Measurements from ENCODE around the gene CYTIP.

Gene CYTIP

DNA sequence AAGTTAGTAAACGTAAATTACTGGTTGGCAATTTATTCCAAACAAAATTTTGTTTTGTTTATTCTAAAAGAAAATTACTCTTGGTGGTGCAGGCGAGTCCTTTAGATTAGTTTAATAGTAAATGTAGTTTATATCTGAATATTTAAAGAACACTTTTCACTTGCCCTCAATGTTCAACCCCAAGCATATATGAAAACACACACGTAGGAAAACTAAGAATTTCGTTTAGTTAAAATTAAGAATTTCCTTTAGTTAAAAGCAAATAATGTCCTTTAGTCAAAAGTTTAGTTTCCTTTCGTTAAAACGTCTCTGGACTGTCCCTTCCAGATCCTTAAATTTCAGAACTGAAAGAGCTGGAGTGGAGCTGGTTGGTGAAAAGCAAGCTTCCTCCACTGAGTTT lies 19.1 kb upstream of the CYTIP start:
- DNase-seq (ENCODE audit: low read depth) = no peak

DNA sequence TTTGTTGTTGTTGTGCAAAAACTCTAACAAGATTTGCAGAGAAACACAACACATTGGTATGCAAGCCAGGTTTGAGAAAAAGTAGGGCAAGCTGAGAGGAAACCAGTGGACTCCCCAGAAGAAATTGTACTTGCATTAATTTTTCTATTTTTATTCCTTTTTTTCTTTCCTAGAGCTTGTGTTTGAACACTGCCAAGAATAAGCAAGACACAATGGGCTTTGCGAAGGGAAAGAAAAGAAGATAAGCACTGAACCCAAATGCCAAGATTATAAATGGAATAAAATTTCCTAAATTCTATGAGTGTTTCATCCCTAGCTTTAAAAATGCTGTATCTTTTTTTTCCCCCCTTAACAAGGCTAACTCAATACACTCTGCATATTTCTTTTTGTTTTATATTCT lies 17.0 kb upstream of the CYTIP start:
- no peak for DNase-seq (ENCODE audit: low read depth)

DNA sequence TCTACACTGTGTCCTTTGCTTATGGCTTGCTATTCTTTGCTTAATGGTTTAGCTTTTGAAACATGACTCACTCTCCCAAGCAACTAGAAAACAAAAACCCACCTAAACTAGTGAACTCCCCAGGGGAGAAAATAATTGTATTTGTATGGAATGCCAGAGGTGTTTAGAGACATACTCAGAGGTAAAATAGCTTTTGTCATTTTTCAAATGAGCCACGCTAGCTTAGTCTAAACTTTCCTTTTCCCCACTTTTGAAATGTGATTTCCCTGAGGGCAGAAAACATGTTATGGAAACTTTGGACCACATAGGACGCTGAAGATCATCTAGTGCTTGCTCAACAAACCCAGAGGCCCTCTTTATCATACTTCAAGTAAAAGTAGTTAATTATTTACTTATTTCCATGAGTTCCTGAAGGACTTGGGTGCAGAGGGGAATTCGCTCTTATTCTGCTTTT lies 16.5 kb upstream of the CYTIP start:
- no peak for DNase-seq (ENCODE audit: low read depth)

DNA sequence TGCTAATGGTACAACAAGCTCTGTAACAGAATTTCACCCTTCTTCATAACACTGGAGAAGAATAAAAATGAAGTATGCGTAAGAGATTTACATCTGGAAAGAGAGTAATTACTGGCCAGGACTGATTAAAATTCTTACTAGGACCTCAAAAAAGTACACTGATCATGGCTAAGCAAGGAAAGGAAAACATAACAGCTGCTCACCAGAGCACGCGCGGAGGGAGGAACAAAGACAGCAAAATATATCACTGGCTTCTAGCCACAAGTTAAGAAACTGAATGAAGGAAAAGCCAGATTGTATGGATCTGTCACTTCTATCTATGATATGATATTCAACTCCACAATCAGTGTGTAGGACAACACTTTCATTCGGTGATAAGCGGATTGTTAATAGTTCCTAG lies 15.6 kb upstream of the CYTIP start:
- no peak for DNase-seq (ENCODE audit: low read depth)

DNA sequence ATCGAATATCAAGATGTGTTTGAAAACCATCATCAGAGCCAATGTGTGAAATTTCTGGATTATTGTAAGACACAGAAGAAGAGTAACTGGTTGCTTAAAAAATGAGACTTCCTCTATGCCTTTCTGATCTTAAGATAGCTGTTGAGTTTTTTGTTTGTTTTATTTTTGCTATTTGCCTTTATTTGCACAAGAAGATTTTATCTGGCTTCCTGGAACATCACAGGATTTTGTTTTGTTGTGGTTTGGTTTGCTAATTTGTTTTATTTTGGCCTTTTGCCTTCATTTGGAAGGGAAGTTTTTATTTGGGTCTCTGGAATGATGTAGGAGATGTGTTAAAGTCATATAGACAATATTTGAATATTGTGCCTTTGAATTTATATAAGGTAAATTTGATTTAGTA lies 3.9 kb upstream of the CYTIP start:
- no peak for DNase-seq (ENCODE audit: low read depth)

DNA sequence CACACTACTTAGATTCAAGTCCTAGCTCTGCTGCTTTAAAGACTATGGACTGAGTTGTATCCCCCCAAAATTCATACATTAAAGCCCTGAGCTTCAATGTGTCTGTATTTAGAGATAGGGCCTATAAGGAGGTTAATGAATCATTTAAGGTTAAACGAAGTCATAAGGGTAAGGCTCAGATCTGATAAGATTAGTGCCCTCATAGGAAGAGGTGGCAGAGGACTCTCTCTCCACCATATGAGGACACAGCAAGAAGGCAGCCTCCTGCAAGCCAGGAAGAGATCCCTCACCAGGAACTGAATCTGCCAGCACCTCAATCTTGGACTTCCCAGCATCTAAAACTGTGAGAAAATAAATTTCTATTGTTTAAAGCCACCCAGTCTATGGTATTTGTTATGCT lies 3.1 kb upstream of the CYTIP start:
- no peak for DNase-seq (ENCODE audit: low read depth)

DNA sequence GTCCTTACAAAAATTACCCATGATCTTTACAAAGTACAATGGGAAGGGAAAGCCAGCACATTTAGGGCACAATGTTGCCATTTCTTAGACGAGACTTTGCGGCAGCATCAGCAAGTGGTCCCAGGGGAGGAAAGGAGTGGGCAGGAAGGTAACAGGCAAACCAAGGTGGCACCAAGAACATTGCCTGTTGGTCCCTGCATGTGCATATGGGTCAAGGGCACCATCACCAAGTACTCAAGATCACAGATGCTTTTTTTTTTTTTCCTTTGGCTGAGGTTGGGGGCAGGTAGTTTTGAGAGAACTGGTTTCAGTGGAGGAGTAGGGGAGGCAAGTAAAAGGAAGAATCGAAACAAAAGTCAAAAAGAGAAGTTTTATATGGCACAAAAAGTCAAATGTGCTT lies 752 bp upstream of the CYTIP start:
- no peak for DNase-seq (ENCODE audit: low read depth)

DNA sequence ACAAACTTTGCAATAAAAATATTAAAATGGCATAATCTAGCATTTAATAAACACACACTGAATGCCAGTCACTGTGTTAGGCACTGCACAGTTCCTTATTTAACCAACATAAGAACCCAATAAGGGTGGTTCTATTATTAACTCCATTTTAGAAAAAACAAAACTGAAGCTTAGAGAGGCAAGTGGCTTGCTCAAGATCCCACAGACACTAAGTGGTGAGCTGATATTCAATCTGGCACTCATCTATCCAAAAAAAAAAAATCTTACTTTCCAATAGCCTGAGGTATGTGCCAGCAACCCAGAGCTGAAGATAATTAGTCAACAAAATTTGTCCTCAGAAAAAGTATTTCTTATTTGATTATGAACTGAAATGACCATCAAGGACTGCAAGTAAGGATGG lies 799 bp downstream of the CYTIP start:
- no peak for DNase-seq (ENCODE audit: low read depth)

DNA sequence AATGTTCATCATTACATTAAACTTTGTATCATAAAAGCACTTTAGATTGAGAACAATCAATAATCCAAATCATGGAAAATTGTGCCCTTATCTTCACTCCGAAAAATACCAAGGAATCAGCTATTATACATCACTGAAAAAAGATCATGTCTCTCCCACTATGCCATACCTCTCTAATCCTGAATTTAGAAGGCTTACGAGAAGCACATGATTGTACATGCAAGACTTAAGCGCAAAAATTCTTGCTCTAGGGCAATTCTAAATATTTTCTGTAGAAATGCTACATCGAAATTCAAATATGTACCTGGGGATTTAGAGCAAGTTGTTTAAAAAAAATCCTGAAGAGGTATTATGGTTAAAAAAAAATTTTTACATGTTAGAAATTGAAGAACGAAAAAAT lies 1.3 kb downstream of the CYTIP start:
- no peak for DNase-seq (ENCODE audit: low read depth)

DNA sequence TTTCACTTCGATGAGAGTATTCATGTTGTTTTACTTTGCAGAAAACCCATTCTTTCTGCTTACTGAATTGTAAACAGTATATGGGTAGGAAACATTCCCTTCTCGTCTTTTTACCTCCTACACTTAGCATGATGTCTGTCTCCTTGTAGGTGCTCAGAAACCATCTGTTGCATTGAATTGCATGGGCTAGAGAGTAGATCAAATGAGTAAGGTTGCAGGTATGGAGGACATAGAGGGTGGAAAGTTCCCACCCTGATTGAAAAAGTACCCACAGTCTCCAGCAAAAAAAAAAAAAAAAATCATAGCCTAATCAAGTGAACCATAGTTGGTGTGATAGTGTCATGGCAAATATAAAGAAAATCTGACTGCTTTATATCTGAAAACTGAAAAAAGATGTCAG lies 1.7 kb downstream of the CYTIP start:
- DNase-seq (ENCODE audit: low read depth) = no peak

DNA sequence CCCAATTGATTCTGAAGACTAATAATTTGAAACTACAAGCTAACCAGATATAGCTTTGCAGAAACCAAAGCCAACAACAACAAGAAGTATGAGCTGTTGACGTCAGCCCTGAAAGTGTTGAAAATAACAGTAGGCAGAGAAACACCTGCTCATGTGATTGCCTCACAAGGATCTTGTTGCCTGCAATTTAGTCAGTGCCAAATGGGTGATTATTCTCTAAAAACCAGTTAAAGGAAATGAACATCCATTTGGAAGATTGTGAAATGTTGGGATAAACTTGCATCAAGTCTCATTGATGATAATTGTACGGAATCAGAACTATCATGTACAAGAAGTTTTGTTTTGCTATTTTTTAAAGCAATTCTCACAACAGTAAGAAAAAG lies 2.8 kb downstream of the CYTIP start:
- no peak for DNase-seq (ENCODE audit: low read depth)

DNA sequence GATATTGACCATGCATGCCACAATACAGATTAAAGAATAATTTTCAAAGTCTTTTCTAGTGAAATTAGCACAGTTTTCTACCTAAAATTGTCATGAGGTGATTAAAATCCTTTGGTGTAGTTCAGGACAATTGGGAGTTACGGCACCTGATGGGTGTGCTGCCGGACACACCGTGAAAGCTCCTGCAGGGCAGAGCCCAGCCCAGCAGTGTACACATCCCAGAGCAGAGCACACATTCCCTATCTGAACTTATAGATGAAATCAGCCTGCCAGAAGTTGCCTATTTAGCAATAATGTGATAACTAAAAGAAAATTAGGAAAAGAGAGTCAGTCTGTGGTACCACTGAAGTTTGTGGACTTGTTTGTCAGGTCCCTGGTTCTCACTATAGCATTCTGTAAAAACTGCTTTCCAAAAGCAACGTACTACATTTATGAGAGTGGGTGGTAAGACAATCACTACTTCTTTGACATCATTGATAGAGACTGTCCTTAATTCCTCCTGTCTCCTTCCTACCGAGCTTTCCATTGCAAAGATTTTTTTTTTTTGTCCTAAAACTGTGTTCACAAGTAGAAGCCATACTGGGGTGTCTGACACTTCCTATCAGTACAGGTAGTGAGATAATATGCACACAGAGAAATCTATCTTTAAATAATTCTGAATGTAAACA lies 3.4 kb downstream of the CYTIP start:
- no peak for DNase-seq (ENCODE audit: low read depth)

DNA sequence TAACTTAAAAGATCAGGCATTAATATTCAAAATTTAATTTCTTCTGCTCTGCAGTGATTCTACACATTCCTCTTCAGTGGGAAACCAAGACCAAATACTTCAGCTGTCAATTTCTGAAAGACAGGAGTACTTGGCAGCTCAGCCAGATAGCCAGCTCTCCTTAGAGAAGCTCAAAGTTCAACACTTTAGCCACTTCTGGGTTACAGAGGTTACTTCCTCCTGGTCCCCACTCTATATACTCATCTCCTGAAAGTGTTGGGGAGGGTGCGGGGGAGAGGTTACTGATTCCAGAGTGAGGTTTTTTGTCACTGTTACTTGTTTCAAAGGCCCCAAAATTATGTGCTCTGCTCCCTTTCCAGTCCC lies 4.1 kb downstream of the CYTIP start:
- no peak for DNase-seq (ENCODE audit: low read depth)

DNA sequence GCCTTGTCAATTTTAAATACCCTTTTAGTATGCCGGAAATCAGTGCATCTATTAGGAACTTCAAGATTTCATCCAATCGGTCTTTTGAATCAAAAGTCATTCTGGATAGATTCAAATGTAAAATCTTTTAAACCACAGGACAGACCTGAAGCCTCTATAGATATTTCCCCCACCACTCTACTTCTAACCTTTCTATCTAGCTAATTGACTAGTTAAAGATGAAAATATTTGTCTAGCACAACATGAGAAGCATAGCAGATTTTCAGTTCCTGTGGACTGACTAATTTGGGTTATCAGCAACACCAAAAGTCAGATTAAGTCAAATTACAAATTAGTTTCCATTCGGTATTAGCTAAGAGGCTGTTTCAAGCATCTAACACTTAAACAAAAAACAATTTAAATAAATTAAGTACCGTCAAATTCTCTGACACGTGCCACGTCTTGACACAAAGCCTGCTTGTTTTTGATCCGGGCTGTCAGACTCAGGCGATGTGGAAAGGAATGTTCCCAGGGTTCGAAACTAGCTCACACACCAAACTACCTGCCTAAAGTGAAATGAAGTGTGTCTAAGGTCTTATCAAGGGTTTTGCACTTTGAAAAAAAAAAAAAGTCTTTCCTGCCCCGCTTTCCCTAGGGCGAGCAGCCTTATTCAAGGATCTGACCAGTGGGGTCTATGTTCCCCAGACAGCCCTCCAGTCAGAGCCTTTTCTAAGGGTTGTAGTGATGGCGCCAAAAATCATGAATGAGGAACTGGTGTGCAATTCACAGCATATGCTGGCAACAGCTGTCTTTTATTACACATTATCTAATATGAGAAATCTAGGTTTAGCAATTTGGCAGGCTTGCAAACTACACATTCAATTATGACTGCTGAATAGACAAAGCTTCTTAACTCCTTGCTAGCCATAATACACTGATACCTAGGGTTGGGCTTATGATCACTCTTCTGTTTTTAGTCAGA lies 4.7 kb downstream of the CYTIP start:
- no peak for DNase-seq (ENCODE audit: low read depth)

DNA sequence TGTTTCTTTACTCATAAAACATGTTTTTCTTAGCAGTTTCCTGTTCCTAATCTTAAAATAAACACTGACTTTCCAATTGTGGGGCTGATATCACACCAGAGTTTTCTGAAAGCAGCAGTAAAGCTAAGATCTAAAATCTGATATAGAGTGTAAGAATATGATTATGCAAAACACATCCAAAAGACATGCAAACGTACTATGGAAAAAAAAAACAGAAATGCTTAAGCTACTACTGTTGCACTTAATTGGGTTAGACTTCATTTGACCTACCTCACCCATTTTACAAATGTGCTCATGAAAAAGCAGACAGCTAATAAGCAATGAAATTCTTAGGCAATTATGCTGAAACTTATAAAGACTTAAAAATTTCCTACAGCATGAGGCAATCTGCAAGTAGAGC lies 10.5 kb downstream of the CYTIP start:
- no peak for DNase-seq (ENCODE audit: low read depth)

DNA sequence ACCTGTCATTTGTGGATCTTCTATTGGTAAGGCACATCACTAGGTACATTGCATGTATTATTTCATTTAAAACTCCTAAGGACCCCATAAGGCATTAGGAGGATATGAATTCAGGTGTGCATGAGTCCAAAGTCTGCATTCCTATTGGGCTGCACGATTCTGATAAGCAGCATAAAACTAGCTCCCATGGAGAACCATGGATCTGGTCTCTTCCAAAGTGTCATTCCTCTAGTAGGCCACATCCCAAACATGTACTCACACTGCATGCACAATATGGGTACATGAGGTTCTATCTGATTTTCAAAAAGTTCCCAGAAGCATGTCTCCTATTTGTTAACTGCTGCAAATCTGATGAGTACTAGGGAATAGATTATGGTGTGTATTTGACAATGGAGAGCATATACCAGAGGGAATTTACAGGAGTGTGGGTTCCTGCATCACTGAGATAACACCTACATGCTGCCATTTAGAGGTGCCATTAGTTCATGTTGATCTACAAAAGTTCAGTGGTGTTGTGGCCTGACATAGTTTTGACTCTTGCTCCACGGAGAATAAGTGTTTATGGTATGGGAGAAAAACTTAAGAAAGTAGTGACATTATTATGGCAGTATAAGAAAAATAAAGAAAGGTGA lies 11.3 kb downstream of the CYTIP start:
- DNase-seq (ENCODE audit: low read depth) = no peak

DNA sequence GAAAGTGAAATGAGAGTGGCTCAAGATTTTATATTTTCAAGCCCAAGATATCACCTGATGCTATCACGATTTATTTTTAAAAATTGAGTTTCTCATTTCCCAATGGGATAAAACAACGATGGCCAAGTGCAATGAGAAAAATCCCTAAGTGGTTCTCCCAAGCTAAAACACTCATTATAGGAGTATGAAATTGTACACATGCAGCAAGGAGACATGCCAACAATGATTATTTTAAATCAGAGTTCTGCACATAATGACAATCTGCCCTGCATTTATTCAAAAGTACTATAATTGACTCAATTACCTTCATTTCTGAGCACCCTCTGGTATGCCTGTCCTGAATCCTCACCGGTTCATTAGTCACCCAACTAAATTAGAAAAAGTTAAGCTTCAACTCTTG lies 12.7 kb downstream of the CYTIP start:
- DNase-seq (ENCODE audit: low read depth) = no peak

DNA sequence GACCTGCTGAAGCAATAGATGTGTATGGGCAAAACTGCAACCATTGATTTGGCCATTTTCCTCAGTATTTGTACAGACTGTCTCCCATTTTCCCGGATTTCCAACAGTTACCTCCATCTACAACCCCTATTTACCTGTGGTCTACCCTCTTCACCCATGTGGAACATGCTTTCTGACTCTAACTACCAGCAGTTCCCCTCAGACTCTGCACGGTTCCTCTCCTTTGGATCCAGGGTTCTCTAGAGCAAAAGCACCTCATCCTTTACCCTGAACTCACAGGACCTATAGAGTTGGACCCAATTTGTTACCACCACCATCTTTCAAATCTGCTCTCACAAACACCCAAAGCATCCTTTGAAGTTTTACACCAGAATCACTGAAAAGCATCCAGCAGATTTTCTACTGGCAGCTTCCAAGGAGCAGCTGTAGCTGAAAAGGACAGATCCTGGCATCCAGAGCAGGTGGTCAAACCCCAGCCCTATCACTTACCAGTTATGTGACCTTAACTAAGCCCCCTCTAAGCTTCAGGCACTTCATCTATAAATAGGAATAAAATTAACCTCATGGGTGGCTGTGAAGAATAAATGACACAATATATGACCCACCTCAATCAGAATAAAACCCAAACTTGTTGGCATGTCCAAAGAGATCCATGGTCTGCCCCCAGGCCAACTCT lies 15.3 kb downstream of the CYTIP start:
- DNase-seq (ENCODE audit: low read depth) = no peak

DNA sequence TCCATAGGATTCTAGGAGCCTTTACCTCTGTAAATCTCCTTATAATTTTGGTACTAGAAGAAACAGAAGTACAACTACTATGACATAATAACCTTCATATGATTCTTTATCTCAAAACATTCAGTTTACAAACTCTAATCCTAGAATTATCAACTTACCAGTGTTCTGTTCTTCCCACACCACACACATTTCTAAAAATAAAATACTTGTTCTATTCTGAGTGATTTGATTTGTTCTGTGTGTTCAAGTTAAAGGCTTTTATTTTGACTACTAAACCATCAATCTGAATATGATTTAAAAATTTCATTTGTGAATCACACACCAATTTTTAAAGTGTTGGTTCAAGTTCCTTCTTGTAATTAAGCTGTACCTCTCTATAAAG lies 16.0 kb downstream of the CYTIP start:
- DNase-seq (ENCODE audit: low read depth) = no peak

DNA sequence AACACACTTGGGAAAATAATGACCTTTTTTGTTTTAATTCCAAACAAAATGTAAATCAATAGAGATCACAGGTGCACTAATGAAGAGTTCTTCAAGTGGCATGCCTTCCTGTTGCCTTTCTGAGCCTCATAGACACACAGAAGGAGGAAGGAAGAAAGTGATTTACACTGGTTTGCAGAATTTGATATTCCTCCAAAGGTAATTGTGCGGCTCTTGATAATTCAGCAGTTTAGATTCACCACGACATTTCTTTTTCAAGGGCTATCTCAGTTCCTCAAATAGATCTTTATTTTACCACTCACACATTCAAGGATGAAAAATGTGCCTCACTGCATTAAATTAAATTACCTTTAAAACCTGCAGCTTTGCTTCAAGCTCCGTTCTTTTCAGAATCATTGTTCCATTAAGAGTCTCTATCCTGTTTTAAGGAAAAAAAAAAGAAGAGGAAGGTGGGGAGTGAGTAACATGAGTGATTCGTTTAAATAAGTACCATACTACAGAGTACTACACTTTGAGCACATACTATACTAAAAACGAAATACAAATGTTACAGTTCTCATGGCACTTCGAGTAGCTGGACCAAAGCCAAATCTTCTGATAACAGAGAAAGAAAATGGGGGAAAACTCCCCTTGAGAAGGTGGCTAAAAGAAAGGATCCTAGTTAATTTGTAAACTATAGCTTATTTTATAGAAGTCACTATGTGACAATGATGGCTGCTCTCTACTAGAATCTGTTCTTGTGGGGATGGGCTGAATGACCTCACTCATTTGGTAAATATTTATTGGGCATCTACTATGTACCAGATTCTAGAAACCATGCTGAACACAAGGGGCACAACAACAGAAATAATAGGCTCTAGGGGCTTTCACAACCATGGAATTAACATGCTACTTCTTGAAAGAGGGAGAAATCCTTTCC lies 16.6 kb downstream of the CYTIP start:
- DNase-seq (ENCODE audit: low read depth) = no peak

DNA sequence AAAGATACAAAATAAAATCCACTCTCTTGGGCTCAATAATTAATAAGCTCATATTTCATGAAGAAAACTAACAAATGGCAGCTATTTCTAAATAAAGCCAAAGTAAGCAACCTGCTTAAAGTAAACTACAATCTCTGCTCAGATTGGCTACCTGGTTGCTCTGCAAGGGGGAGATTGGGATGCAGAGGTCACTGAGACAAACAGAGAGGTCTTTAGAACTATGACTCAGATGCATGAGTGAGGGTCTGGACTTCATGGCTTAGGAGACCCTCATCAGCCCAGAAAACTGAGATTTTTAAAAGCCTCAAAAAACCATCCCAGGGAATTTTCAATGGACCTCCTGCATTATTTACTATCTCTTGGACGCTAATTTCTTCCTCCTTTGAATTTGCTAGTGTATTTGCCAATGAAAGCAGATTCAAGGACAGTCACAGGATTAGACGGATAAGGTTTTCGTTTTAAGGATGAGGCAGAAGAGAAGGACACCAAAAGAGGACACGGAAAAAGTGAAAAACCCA lies 17.4 kb downstream of the CYTIP start:
- DNase-seq (ENCODE audit: low read depth) = no peak
